Liver (tissue), 9 donors: Measurements from ENCODE around the gene PIGQ. TPM values are rescaled to one million over a fixed set of nuclear protein-coding genes. Genes with fewer than 3 reads are reported as not detected.

Experiments
- DNase-seq: peaks from one replicate; pipeline ENCODE4 v3.0.0-alpha.2; 2017; ENCODE audit warnings: low spot score
- H3K27ac ChIP-seq, 2 donors: one replicate each; pipeline ENCODE4 v1.7.0; 2013; ENCODE audit warnings: inconsistent platforms in 2 of 2, low read length in 2 of 2, control low read depth in 1 of 2, low read depth in 1 of 2, mild to moderate bottlenecking in 1 of 2
- H3K27me3 ChIP-seq, 4 donors: one replicate each; pipeline versions ENCODE4 v1.6.1 to v1.7.0; 2013; ENCODE audit warnings: low read length in 3 of 4, inconsistent platforms in 1 of 4, mild to moderate bottlenecking in 1 of 4, moderate library complexity in 1 of 4; ENCODE audit not compliant: control insufficient read depth in 4 of 4, insufficient read depth in 4 of 4
- H3K36me3 ChIP-seq, 4 donors: one replicate each; pipeline versions ENCODE4 v1.6.1 to v1.7.0; 2013; ENCODE audit warnings: low read length in 3 of 4, mild to moderate bottlenecking in 3 of 4, low read depth in 1 of 4, moderate library complexity in 1 of 4; ENCODE audit not compliant: control insufficient read depth in 4 of 4, insufficient read depth in 3 of 4
- H3K4me1 ChIP-seq, 4 donors: one replicate each; pipeline versions ENCODE4 v1.6.1 to v1.7.0; 2013; ENCODE audit warnings: low read length in 3 of 4, mild to moderate bottlenecking in 3 of 4, moderate library complexity in 1 of 4; ENCODE audit not compliant: control insufficient read depth in 4 of 4, insufficient read depth in 4 of 4
- H3K4me3 ChIP-seq, 3 donors: one replicate each; pipeline versions ENCODE4 v1.6.1 to v1.7.0; 2013; ENCODE audit warnings: low read length in 3 of 3, control low read depth in 1 of 3, low read depth in 1 of 3, mild to moderate bottlenecking in 1 of 3
- H3K9ac ChIP-seq, 2 donors: one replicate each; pipeline ENCODE4 v1.7.0; 2013; ENCODE audit warnings: low read length in 2 of 2, mild to moderate bottlenecking in 2 of 2, moderate library complexity in 2 of 2, control low read depth in 1 of 2, low read depth in 1 of 2
- H3K9me3 ChIP-seq, 4 donors: one replicate each; pipeline versions ENCODE4 v1.6.1 to v1.7.0; 2013; ENCODE audit warnings: low read length in 3 of 4; ENCODE audit not compliant: control insufficient read depth in 4 of 4
- ATF3 ChIP-seq: IDR thresholded peaks from 2 replicates; pipeline ENCODE4 v1.6.1; 2016; ENCODE audit warnings: antibody characterized with exemption
- CTCF ChIP-seq: fragments of 150-350 bp; IDR thresholded peaks from 2 replicates; pipeline ENCODE4 v1.5.1; 2017; ENCODE audit warnings: improper control_type of control experiment, low read depth, low read length; ENCODE audit not compliant: missing input control
- EGR1 ChIP-seq, 2 donors: IDR thresholded peaks; 2 replicates each; pipeline ENCODE4 v1.6.1; 2016 to 2018; ENCODE audit warnings: antibody characterized with exemption in 2 of 2, low read depth in 2 of 2
- FOXA1 ChIP-seq: IDR thresholded peaks from 2 replicates; pipeline ENCODE4 v1.6.1; 2016; ENCODE audit warnings: antibody characterized with exemption
- FOXA2 ChIP-seq: IDR thresholded peaks from 2 replicates; pipeline ENCODE4 v1.6.1; 2016; ENCODE audit warnings: antibody characterized with exemption
- GABPA ChIP-seq, 2 donors: IDR thresholded peaks in 1 of 2; conservative IDR thresholded peaks in 1 of 2; 2 replicates each; pipeline ENCODE4 v1.6.1; 2016; ENCODE audit warnings: antibody characterized with exemption in 2 of 2, mild to moderate bottlenecking in 1 of 2, moderate library complexity in 1 of 2
- HNF4A ChIP-seq, 2 donors: conservative IDR thresholded peaks; 2 replicates each; pipeline ENCODE4 v1.6.1; 2016; ENCODE audit warnings: antibody characterized with exemption in 2 of 2, mild to moderate bottlenecking in 2 of 2
- HNF4G ChIP-seq: IDR thresholded peaks from 2 replicates; pipeline ENCODE4 v1.6.1; 2016; ENCODE audit warnings: antibody characterized with exemption
- JUND ChIP-seq, 2 donors: IDR thresholded peaks; 2 replicates each; pipeline ENCODE4 v1.6.1; 2016; ENCODE audit warnings: antibody characterized with exemption in 2 of 2
- MAX ChIP-seq: IDR thresholded peaks from 2 replicates; pipeline ENCODE4 v1.6.1; 2016; ENCODE audit warnings: antibody characterized with exemption
- NR2F2 ChIP-seq: IDR thresholded peaks from 2 replicates; pipeline ENCODE4 v1.6.1; 2016; ENCODE audit warnings: antibody characterized with exemption
- RAD21 ChIP-seq, 2 donors: IDR thresholded peaks; 2 replicates each; pipeline ENCODE4 v1.6.1; 2016; ENCODE audit warnings: antibody characterized with exemption in 2 of 2, mild to moderate bottlenecking in 2 of 2
- REST ChIP-seq: IDR thresholded peaks from 2 replicates; pipeline ENCODE4 v1.6.1; 2016; ENCODE audit warnings: antibody characterized with exemption, mild to moderate bottlenecking
- RXRA ChIP-seq, 2 donors: IDR thresholded peaks; 2 replicates each; pipeline ENCODE4 v1.6.1; 2017 to 2018; ENCODE audit warnings: antibody characterized with exemption in 2 of 2, mild to moderate bottlenecking in 1 of 2
- SP1 ChIP-seq: IDR thresholded peaks from 2 replicates; pipeline ENCODE4 v1.6.1; 2018; ENCODE audit warnings: antibody characterized with exemption, mild to moderate bottlenecking
- TAF1 ChIP-seq: conservative IDR thresholded peaks from 2 replicates; pipeline ENCODE4 v1.6.1; 2016; ENCODE audit warnings: antibody characterized with exemption, mild to moderate bottlenecking
- YY1 ChIP-seq: IDR thresholded peaks from 2 replicates; pipeline ENCODE4 v1.6.1; 2016; ENCODE audit warnings: antibody characterized with exemption, mild to moderate bottlenecking
- ZBTB33 ChIP-seq: IDR thresholded peaks from 2 replicates; pipeline ENCODE4 v1.6.1; 2016; ENCODE audit warnings: antibody characterized with exemption
- WGBS: extraction: QIAGEN DNeasy Blood & Tissue Kit; methylation state at CpG from one replicate; pipeline ENCODE4 v1.1.7; 2013; 5-methylcytosine and 5-hydroxymethylcytosine counted together
- polyA plus RNA-seq, 2 donors: library from polyadenylated mRNA; stranded (reverse) in 1 of 2; unstranded in 1 of 2; fragments of 200-250 nt in 1 of 2; fragments of >200 nt in 1 of 2; fragmentation: Nextera tagmentation in 1 of 2; extraction: Ambion mirVana in 1 of 2; gene quantifications; one replicate each; pipeline versions ENCODE4 v1.2.1 to v1.2.3, GENCODE V29; 2013 to 2015
- total RNA-seq, 2 donors: library from RNA; depleted of rRNA; stranded (reverse); fragments of >200 nt; gene quantifications; one replicate each; pipeline ENCODE4 v1.2.3, GENCODE V29; 2014
- donor health status: healthy.
- donor health status: healthy.
- donor health status: healthy.
- donor health status: healthy.
- donor health status: healthy.

PIGQ gene
- total RNA-seq: 100 to 1,000 TPM in 1 of 2 donors, 10 to 100 TPM in 1; 16.8 to 144 TPM
- polyA plus RNA-seq: 10 to 100 TPM; 18.9 to 22.4 TPM

- 4% methylated on average over 87 of the region's 87 CpGs for WGBS
These were observed at the start of gene PIGQ for GRCh38 chr16:569445-570254. Gene PIGQ, plus strand, starts transcription at chr16:569968. Its CDS starts 4,107 bp downstream, at chr16:574075.

More at GRCh38 chr16:569445-570254, at the start of gene PIGQ:
- Histone ChIP-seq H3K4me3 (peak within 1 kb of the TSS; percentile 68 to 95 (median 94)), H3K9ac (peak within 1 kb of the TSS; percentile 22 to 95), H3K27ac (peak within 1 kb of the TSS; percentile 10 to 50), H3K27me3 (no peaks in the 10 kb centered on the region), H3K4me1 (peaks cover 5 to 39% (median 14%) of the 10 kb centered on the region in 4 donors), H3K36me3 (peaks cover 0 to 5% (median under 1%) of the 10 kb centered on the region in 4 donors), H3K9me3 (no peaks in the 10 kb centered on the region)
- DNase-seq: peak; percentile 78
- no peak for TF ChIP-seq YY1
- no peak for TF ChIP-seq FOXA2
- no peak for TF ChIP-seq FOXA1
- TF ChIP-seq JUND (IDR thresholded peaks at IDR 0.05): no peak
- TF ChIP-seq TAF1: no peak
- TF ChIP-seq HNF4A (conservative IDR thresholded peaks at IDR 0.05): no peak
- TF ChIP-seq NR2F2: no peak
- no peak for TF ChIP-seq SP1
- no peak for TF ChIP-seq HNF4G
- no peak for TF ChIP-seq ATF3
- TF ChIP-seq ZBTB33: no peak
- TF ChIP-seq EGR1 (IDR thresholded peaks at IDR 0.05; ENCODE audit: low read depth in 2 of 2): no peak
- no peak for TF ChIP-seq RAD21 (IDR thresholded peaks at IDR 0.05)
- no peak for TF ChIP-seq GABPA (IDR thresholded peaks at IDR 0.05 in 1 of 2, conservative IDR thresholded peaks at IDR 0.05 in 1 of 2)
- no peak for TF ChIP-seq REST
- TF ChIP-seq RXRA (IDR thresholded peaks at IDR 0.05): no peak
- no peak for TF ChIP-seq MAX
- no peak for TF ChIP-seq CTCF
